GM18505 (cell line): Measurements from ENCODE around the gene ACAA2.

ENCODE experiments used
- ATAC-seq: cut with Tn5 transposase; IDR thresholded peaks from one replicate; pipeline ENCODE4 v1.9.1; 2021; ENCODE audit not compliant: unreplicated experiment
- POLR2A ChIP-seq: IDR thresholded peaks from 4 replicates; pipeline ENCODE4 v1.6.1; 2011; ENCODE audit warnings: borderline replicate concordance; ENCODE audit not compliant: insufficient read depth, insufficient read length; ENCODE audit errors: extremely low read depth

ACAA2 gene

DNA sequence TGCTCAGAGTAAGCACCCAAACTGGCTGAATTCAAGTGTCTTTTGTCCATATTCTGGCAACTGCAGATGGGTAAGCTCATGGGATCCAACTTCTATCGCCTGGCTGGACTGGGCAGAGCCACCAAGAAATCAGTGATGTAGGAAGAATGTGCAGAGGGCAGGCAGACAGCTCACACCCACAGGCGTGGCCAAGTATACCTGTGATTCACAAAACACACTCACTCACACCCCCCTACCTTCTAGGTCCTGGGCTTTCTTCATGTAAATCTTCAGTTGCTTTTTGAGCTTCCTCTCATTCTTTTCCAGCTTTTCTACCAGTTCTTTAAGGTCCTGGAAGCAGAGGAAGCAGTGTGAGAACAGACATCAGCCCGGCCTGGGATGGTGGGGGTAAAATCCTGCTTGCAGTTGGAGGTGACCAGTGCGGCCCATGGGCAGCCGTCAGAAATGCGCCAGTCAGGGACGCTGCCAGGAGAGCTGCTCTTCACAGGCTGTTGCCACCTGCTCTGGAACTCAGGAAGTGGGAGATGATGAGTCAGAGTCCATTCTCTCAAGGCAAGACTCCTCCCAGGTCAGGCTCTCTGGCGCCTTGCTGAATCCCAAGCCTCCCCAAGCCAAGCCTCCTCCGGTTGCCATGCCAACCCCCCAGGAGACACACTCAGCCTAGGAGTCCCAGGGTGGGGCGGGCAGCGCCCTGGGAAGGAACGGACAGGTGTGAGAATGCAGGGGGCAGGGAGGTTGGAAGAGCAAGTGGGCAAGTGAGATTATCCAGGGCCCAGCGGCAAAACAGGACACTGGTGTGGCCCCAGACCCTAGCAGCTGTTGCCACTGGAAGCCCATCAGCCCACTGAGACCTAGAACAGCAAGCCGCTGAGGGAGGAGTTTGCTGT is 36.2 kb upstream of the ACAA2 start:
- TF ChIP-seq POLR2A, result no peak
- ATAC-seq, result no peak

DNA sequence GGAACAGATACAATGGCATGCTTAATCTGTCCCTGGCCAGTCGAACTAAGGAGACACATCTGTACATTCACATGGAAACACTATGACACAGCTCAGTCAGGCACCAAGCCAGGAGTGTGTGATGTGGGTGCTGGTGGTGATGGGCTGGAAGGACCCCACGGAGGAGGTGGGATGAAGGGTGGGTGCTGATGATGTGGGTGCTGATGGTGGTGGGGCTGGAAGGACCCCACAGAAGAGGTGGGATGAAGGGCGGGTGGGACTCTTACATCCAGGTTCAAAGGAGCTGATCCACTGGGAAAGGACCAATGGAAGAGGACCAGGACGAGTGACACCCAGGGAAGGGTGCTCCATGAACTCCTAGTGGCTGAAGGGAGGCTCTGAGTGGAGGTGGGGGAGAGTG is 34.8 kb upstream of the ACAA2 start:
- ATAC-seq, result no peak
- TF ChIP-seq POLR2A, result no peak

DNA sequence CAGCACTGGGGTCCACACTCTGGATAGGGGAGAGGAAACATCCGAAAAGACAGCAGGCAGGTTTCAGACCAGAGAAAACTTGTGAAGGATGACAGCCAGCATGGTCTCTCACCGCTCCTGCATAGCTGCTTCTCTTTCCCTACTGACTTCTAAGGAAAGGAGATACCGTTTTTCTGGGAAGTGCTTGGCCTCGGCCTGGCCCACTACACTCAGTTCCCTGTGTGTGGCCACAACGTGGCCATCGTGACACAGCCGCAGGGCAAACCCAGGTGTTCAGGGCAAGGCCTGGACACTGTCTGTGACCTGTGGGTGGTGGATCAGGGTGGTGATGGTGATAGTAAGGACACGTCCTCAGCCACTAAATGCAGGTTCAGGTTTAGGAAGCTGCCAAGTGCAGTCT is 34.2 kb upstream of the ACAA2 start:
- no peak for ATAC-seq
- no peak for TF ChIP-seq POLR2A

DNA sequence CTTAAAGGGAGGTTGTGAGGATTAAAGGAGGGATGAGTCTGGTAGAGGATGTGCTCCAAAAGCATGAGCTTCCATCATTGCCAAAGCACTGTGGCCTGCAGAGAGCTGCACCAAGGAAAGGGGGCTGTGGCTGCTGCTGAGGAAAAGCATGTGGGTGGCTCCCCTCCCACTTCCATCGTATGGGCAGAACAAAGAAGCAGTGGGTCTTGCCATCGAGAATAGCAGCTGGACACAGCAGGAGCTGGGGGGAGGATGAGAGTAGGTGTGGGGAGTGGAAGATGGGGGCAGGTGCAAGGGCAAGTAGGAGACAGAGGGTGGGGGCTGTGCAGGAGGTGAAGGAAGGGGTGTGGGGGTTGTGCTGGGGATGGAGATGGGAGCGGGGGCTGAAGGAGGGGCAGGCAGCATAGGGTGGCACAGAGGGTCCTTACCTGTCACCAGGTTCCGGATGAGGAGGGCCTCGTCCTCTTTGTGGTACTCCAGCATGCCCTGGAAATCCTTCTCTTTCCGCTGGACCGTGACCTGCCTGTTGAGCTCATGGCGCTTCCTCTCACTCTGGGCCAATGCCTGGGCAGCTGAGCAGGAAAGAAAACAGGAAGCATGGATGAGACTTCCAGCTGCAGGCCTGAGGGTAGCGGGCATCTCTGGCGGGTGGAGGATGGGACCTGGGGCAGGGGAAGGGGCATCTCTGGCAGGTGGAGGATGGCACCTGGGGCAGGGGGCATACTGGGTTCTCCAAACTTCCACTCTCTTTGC is 33.6 kb upstream of the ACAA2 start:
- TF ChIP-seq POLR2A, result no peak
- ATAC-seq, result no peak

DNA sequence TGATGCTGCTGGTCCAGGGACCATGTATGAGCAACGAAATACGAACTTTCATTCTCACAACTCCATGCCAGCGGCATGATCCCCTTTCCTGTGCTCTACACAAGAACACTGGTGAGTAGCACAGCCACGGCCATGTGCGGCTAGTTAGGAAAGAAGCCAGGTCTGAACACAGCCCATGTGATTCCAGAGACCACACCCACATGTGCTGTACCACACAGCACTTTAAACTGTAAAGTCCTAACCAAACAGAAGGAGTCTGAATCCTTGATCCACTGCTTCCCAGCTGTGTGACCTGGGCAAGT is 33.0 kb upstream of the ACAA2 start:
- TF ChIP-seq POLR2A, result no peak
- ATAC-seq, result no peak

DNA sequence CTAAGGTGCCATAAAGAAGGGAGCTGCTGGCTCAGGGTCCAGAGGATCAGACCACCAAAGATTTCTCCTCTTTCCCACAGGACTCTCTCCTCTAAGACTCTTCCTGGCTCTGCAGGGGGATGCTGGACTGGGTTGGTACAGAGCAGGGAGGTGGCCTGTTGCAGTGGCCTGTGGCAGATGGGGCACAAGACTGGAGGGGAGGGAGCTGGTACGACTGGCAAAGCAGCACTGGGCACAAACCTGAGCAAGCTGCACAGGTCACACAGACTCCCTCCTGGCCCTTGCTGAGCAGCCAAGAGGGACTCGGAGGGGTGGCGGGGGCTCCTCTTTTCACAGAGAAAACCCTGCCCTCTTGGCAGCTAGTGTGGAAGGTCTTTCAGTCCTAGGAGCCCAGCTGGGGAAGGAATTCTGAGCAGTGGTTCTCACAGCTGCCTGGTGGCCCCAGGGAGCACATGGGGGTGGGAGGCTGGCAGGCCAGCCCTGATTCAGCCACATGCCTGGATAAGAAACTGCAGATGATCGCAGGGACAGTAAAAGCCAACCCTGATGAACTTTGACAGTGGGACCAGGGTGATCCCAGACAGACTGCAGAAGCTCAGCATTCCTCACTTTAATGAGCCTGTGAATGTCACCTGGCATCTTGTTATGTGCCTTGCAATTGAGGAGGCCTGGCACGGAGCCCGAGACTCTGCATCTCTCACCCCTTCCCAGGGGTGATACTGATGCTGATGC is 32.5 kb upstream of the ACAA2 start:
- ATAC-seq, result no peak
- TF ChIP-seq POLR2A, result no peak

DNA sequence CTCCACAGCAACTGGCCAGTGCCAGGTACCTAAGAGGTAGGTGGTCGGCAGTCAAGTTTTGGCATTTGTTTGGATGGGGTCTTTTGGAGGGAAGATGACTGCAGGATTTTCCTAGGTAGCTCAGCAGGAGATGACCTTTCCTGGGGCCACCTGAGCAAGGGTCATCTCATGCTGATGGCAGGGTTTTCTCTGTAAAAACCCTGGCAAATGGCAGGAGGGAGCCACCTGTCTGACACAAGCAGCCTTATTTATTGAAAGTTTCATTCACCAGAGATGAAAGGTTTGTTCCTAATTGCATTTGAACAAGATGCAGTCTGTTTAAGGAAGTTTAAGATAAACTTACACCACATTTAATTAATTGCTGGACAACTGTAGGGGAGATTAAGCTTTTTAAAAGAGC is 31.6 kb upstream of the ACAA2 start:
- ATAC-seq, result no peak

DNA sequence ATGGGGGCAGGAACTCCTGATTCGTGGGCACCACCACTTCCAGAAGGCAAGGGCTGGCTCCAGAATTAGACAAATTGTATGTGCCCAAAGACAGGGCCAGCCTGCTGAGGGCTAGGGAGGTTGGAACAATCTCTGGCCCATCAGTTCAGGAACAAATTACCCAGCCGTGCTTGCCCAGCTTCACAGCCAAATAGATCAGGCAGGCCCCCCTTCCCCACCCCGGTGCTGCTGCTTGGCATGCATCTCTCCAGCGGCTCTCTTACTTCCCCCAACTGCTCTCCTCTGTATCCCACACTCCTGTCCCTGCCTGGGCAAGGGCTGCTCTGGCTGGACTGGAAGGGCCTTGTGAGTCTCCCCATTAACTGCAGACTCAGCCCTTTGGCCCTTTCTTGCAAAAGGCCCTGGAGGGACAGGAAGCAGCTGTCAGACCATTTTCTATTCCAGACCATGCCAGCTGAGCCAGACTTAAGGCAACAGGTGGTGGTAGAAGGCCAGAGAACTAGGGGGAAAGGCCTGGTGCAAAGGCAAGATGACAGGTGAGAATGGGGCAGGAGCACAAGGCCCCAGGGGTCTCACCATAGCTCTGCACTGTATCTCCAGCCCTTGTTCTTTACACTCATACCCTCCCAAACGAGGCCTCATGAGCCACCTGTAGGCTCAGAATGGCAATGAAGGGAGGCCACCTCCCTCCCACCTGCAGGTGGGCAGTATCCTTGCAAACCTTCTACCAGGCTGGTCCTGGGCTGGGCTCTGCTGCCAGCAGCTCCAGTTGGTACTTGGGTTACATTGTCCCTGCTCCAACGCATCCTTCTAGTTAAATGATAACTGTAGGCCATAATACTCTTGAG is 30.7 kb upstream of the ACAA2 start:
- no peak for ATAC-seq
- no peak for TF ChIP-seq POLR2A

More for the DNA sequence above, 31.6 kb upstream of the ACAA2 start:
- TF ChIP-seq POLR2A, result no peak

DNA sequence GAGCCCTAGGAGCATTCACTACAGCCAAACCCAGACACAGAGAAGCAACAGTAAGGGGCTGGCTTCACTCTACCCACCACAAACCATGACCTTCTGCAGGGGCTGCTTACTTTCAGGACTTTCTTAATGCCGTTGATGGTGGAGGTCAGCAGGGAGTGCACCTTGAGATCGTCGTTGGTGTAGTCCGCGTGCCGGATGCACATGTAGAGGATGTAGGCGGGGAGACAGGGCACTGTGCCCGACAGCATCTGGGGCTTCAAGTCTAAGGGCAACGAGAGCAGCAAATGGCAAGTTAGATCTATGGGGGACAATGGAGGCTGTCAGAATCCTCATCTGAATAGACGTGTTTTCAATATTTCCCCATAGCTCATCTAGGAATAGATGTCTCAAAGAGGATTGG is 29.8 kb upstream of the ACAA2 start:
- no peak for ATAC-seq
- TF ChIP-seq POLR2A, result no peak

DNA sequence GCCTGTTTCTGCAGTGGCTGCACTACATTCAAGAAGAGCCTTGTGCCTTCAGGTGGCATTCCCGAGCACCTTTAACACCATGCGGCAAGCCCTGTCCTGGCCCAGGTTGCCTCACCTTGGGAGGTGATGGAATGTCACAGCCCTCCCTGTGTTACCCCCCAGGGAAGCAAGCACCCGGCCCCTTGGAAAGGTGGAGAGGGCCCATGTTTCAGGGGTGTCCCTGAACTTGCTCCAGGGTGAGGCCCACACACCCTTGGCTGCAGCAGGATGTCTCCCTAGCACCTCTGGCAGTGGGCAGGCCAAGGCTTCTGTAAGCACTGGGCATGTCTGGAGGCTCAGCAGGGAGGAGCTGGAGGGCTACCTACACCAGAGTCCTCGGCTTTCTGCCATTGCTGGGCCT is 29.3 kb upstream of the ACAA2 start:
- TF ChIP-seq POLR2A, result no peak
- no peak for ATAC-seq

DNA sequence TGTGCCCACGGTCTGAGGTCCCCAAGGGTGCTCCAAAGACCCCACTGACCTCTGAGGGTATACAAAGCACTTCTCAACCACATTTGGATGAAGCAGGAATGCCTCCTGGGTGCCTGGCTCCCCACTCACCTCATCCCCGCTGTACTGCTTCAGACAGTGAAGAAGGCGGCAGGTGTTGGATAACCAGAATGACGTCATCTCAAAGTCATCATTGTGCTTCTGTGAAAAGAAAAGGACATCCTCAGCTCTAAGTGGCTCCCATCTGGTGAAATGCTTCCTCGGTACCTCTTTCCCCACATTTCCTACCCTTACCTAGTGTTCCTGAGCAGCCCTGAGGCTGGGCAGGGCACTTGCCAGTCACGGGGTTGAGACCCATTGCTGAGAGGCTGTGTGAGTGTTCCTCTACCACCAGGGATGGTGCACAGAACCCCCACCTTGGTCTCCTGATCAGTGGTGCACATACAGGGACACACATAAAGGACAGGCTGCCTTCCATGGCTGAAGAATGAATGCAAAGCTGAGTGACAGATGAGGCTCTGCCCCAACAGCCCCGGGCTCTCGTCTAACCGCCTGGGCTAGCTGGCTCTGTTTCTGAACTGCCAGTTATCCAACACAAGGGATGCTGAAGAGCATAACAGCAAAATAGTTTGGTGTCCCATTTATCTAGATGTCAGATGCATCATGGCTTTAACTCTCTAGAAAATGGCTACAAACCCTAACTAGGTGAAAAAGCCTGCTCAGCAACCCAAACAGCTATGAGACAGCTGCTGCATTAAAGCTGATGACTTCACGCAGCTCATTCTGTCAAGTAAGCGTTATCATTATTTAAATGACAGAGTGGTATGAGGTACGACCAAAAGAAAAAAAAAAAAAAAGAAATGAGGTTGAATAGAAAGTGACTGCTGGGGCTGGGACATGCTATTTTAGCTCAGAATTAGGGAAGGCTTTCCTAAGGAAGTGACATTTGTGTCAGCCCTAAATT is 28.2 kb upstream of the ACAA2 start:
- no peak for TF ChIP-seq POLR2A
- no peak for ATAC-seq

DNA sequence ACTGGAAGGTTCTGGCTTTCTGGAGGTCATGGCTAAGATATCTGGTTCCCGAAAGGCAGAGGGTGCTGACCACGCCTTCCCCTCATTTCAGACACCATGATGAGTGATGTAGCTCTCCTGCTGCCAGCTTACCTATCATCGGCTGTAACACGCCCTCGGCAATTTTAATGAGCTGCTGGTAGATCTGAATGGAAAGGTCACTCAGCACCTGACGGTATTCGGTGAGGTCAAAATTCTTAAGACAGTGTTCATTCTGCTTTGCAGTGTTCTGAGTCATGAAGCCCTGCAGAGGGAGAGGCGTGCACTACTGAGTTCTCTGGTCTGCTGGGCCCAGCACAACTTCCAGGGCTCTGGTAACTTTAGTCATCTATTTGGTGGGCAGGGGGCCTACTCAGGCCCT is 25.7 kb upstream of the ACAA2 start:
- ATAC-seq, result no peak
- TF ChIP-seq POLR2A, result no peak
